ENCODE data around the gene CCDC106.

Gene CCDC106

DNA sequence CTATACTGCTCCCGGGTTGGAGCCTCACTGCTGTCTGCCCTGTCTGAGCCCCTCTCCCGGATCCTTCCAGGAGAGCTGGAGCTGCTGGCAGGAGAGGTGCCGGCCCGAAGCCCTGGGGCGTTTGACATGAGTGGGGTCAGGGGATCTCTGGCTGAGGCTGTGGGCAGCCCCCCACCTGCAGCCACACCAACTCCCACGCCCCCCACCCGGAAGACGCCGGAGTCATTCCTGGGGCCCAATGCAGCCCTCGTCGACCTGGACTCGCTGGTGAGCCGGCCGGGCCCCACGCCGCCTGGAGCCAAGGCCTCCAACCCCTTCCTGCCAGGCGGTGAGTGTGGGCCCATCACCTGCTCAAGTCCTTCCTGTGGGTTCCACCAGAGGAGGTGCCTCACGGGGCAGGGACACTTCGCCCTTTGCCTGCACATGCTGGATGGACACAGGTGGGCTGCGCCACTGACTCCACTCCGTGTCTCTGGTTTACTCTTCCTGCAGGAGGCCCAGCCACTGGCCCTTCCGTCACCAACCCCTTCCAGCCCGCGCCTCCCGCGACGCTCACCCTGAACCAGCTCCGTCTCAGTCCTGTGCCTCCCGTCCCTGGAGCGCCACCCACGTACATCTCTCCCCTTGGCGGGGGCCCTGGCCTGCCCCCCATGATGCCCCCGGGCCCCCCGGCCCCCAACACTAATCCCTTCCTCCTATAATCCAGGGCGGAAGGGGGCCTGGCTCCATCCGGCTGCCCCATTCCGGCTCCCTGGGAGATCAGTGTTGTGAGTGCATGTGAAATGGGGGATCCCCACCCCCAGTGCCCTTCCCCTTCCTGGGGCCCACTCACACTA is 46.9 kb downstream of the CCDC106 start (continued):
- TF ChIP-seq ZNF785 (tag by site-specific recombination; IDR thresholded peaks at IDR 0.05) (no peak), ZNF585B (tag by site-specific recombination; IDR thresholded peaks at IDR 0.05) (no peak), ZNF335 (tag by site-specific recombination; conservative IDR thresholded peaks at IDR 0.05) (no peak), ZFHX2 (tag by site-specific recombination; conservative IDR thresholded peaks at IDR 0.05) (no peak), ZXDB (tag by site-specific recombination; IDR thresholded peaks at IDR 0.05) (no peak), KLF1 (tag by site-specific recombination; IDR thresholded peaks at IDR 0.05) (no peak), ZNF140 (tag by site-specific recombination; IDR thresholded peaks at IDR 0.05) (no peak), ZNF433 (tag by site-specific recombination; IDR thresholded peaks at IDR 0.05; ENCODE audit: low read depth) (no peak), ZNF404 (tag by site-specific recombination; IDR thresholded peaks at IDR 0.05) (no peak), ZNF354C (tag by site-specific recombination; IDR thresholded peaks at IDR 0.05; ENCODE audit: borderline replicate concordance, low read depth) (no peak)

- peaks cover 14 to 84% of the 10 kb centered on the region in 2 experiments for H3K36me3 ChIP-seq (ENCODE audit: control insufficient read depth in 2 of 2, insufficient read depth in 1 of 2, low read length in 2 of 2)
- CTCF ChIA-PET: no interaction called here
- POLR2A ChIA-PET: no interaction called here
Observed at GRCh38 chr19:55695511-55696290, 47.7 kb downstream of the CCDC106 start.

More at GRCh38 chr19:55695511-55696290, 47.7 kb downstream of the CCDC106 start:
- Histone ChIP-seq H3K9me3 (ENCODE audit: control insufficient read depth, insufficient read depth, low read depth, low read length) (no peaks in the 10 kb centered on the region), H3K4me1 (ENCODE audit: control insufficient read depth, insufficient read depth, low read length) (no peaks in the 10 kb centered on the region), H3K4me3 (ENCODE audit: low read depth, low read length) (no peak overlapping the region), H3K27ac (ENCODE audit: extremely low read depth, low read depth, low read length) (no peak overlapping the region)
- TF ChIP-seq ZIC2 (tag by site-specific recombination; IDR thresholded peaks at IDR 0.05) (no peak), ZBTB48 (tag by site-specific recombination; IDR thresholded peaks at IDR 0.05) (no peak), ZNF510 (tag by site-specific recombination; IDR thresholded peaks at IDR 0.05; ENCODE audit: insufficient replicate concordance) (no peak), TRIM28 (IDR thresholded peaks at IDR 0.05; ENCODE audit: borderline replicate concordance, low read length) (no peak), ZNF76 (tag by site-specific recombination; IDR thresholded peaks at IDR 0.05; ENCODE audit: borderline replicate concordance, low read depth) (no peak), ZNF169 (tag by site-specific recombination; IDR thresholded peaks at IDR 0.05) (no peak), ZFP69B (tag by site-specific recombination; IDR thresholded peaks at IDR 0.05) (no peak), ZSCAN23 (tag by site-specific recombination; IDR thresholded peaks at IDR 0.05) (no peak)
- TF ChIP-seq, protein P1, sequence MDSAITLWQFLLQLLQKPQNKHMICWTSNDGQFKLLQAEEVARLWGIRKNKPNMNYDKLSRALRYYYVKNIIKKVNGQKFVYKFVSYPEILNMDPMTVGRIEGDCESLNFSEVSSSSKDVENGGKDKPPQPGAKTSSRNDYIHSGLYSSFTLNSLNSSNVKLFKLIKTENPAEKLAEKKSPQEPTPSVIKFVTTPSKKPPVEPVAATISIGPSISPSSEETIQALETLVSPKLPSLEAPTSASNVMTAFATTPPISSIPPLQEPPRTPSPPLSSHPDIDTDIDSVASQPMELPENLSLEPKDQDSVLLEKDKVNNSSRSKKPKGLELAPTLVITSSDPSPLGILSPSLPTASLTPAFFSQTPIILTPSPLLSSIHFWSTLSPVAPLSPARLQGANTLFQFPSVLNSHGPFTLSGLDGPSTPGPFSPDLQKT (IDR thresholded peaks at IDR 0.05; ENCODE audit: borderline replicate concordance, low read depth, low read length): no peak
- TF ChIP-seq, protein P2, sequence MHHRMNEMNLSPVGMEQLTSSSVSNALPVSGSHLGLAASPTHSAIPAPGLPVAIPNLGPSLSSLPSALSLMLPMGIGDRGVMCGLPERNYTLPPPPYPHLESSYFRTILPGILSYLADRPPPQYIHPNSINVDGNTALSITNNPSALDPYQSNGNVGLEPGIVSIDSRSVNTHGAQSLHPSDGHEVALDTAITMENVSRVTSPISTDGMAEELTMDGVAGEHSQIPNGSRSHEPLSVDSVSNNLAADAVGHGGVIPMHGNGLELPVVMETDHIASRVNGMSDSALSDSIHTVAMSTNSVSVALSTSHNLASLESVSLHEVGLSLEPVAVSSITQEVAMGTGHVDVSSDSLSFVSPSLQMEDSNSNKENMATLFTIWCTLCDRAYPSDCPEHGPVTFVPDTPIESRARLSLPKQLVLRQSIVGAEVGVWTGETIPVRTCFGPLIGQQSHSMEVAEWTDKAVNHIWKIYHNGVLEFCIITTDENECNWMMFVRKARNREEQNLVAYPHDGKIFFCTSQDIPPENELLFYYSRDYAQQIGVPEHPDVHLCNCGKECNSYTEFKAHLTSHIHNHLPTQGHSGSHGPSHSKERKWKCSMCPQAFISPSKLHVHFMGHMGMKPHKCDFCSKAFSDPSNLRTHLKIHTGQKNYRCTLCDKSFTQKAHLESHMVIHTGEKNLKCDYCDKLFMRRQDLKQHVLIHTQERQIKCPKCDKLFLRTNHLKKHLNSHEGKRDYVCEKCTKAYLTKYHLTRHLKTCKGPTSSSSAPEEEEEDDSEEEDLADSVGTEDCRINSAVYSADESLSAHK (tag by site-specific recombination; IDR thresholded peaks at IDR 0.05): no peak
- TF ChIP-seq, protein P3, sequence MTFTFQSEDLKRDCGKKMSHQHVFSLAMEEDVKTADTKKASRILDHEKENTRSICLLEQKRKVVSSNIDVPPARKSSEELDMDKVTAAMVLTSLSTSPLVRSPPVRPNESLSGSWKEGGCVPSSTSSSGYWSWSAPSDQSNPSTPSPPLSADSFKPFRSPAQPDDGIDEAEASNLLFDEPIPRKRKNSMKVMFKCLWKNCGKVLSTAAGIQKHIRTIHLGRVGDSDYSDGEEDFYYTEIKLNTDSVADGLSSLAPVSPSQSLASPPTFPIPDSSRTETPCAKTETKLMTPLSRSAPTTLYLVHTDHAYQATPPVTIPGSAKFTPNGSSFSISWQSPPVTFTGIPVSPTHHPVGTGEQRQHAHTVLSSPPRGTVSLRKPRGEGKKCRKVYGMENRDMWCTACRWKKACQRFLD (tag by site-specific recombination; IDR thresholded peaks at IDR 0.05): no peak
